EL (cell line): ENCODE measurements around the gene NR1H3.

Source experiments
- DNase-seq: peaks from one replicate; pipeline ENCODE4 v3.0.0-alpha.2; 2016

NR1H3 gene

GRCh38 chr11:47244448-47245350 is 13.1 kb upstream of the NR1H3 start:
- no peak for DNase-seq

- DNase-seq, result no peak
Measured at GRCh38 chr11:47245611-47246357, 12.0 kb upstream of the NR1H3 start.

- no peak for DNase-seq
Measured at GRCh38 chr11:47247502-47247901, 10.3 kb upstream of the NR1H3 start.

- DNase-seq, result peak; percentile 50
Measured at GRCh38 chr11:47248304-47248663, 9.5 kb upstream of the NR1H3 start.

- DNase-seq, result peak; percentile 88
Measured at GRCh38 chr11:47248664-47249377, 9.0 kb upstream of the NR1H3 start, which contains the start of gene ACP2. ACP2 (minus strand) TSS chr11:47248814; CDS start chr11:47248789, 25 bp downstream.

GRCh38 chr11:47249378-47249715 is 8.4 kb upstream of the NR1H3 start:
- no peak for DNase-seq

GRCh38 chr11:47251751-47252150 is 6.0 kb upstream of the NR1H3 start:
- DNase-seq, result no peak

- DNase-seq, result no peak
Measured at GRCh38 chr11:47253660-47254059, 4.1 kb upstream of the NR1H3 start.

- DNase-seq, result no peak
Measured at GRCh38 chr11:47254386-47254785, 3.4 kb upstream of the NR1H3 start.

GRCh38 chr11:47256374-47256773 is 1.4 kb upstream of the NR1H3 start:
- no peak for DNase-seq

- no peak for DNase-seq
Measured at GRCh38 chr11:47257177-47257516, 649 bp upstream of the NR1H3 start.

- no peak for DNase-seq
Measured at GRCh38 chr11:47258317-47258902, 614 bp downstream of the NR1H3 start.

- no peak for DNase-seq
Measured at GRCh38 chr11:47259232-47259977, 1.6 kb downstream of the NR1H3 start.

GRCh38 chr11:47260366-47260765 is 2.6 kb downstream of the NR1H3 start:
- DNase-seq, result no peak

- no peak for DNase-seq
Measured at GRCh38 chr11:47261291-47261800, 3.5 kb downstream of the NR1H3 start.

GRCh38 chr11:47264119-47264518 is 6.3 kb downstream of the NR1H3 start:
- DNase-seq, result no peak

- DNase-seq, result no peak
Measured at GRCh38 chr11:47264521-47264920, 6.7 kb downstream of the NR1H3 start.

GRCh38 chr11:47267876-47268275 is 10.1 kb downstream of the NR1H3 start:
- DNase-seq, result no peak

GRCh38 chr11:47268448-47269001 is 10.7 kb downstream of the NR1H3 start:
- DNase-seq, result no peak

- peak; percentile 90 for DNase-seq
Measured at GRCh38 chr11:47269002-47269828, 11.4 kb downstream of the NR1H3 start.

GRCh38 chr11:47269829-47270305 is 12.1 kb downstream of the NR1H3 start, which contains the start of gene MADD:
MADD (plus strand) TSS chr11:47270133.
- peak; percentile 89 for DNase-seq
